HUDEP-2 (cell line): Measurements from ENCODE around the gene DLG2.

ENCODE experiments used
- DNase-seq, 76 experiments: peaks; one replicate each; lab custom pipeline; 2025; ENCODE audit not compliant: unreplicated experiment in 76 of 76; lab: John Stamatoyannopoulos, UW

The DLG2 gene

GRCh38 chr11:84250834-84251613, 1376.1 kb downstream of the DLG2 start:
- no peak for DNase-seq

GRCh38 chr11:84249344-84250135, 1377.6 kb downstream of the DLG2 start:
- no peak for DNase-seq

- no peak for DNase-seq
Observed at GRCh38 chr11:84247926-84248325, 1379.2 kb downstream of the DLG2 start.

GRCh38 chr11:84247129-84247528, 1380.0 kb downstream of the DLG2 start:
- DNase-seq, result no peak

- no peak for DNase-seq
Observed at GRCh38 chr11:84243629-84244263, 1383.4 kb downstream of the DLG2 start.

- DNase-seq, result no peak
Observed at GRCh38 chr11:84241343-84242131, 1385.6 kb downstream of the DLG2 start.

GRCh38 chr11:84240847-84241246, 1386.3 kb downstream of the DLG2 start:
- no peak for DNase-seq

- no peak for DNase-seq
Observed at GRCh38 chr11:84236436-84236835, 1390.7 kb downstream of the DLG2 start.

- no peak for DNase-seq
Observed at GRCh38 chr11:84234462-84235202, 1392.5 kb downstream of the DLG2 start.

- DNase-seq, result no peak
Observed at GRCh38 chr11:84234011-84234410, 1393.1 kb downstream of the DLG2 start.

GRCh38 chr11:84232511-84232910, 1394.6 kb downstream of the DLG2 start:
- no peak for DNase-seq

- no peak for DNase-seq
Observed at GRCh38 chr11:84230402-84230801, 1396.7 kb downstream of the DLG2 start.

- no peak for DNase-seq
Observed at GRCh38 chr11:84227970-84228665, 1399.0 kb downstream of the DLG2 start.

GRCh38 chr11:84224042-84224441, 1403.1 kb downstream of the DLG2 start:
- no peak for DNase-seq

GRCh38 chr11:84218318-84218717, 1408.8 kb downstream of the DLG2 start:
- no peak for DNase-seq

GRCh38 chr11:84215672-84216071, 1411.5 kb downstream of the DLG2 start:
- DNase-seq, result no peak

- DNase-seq, result no peak
Observed at GRCh38 chr11:84214557-84214956, 1412.6 kb downstream of the DLG2 start.

- no peak for DNase-seq
Observed at GRCh38 chr11:84212468-84213390, 1414.4 kb downstream of the DLG2 start.
